IMR-90 (cell line): ENCODE measurements around the gene MMAB. TPM values are rescaled to one million over a fixed set of nuclear protein-coding genes. Genes with fewer than 3 reads are reported as not detected.

Source experiments
- ATAC-seq: fragments of 200-7000 bp; cut with Tn5 transposase; 2 replicates; pipeline ENCODE4 v1.9.1; 2020; ENCODE audit warnings: low read depth, mild to moderate bottlenecking, moderate library complexity
- BruUV-seq: library from RNA; stranded (reverse); fragments of 400-500 nt; replicated peaks from 2 replicates; lab custom pipeline; 2021; lab: Mats Ljungman, UMichigan
- CTCF ChIA-PET: fragments of 300-600 bp; formaldehyde crosslinking; extraction: SDS; loops from one replicate; lab custom pipeline; 2021; ENCODE audit warnings: antibody characterized with exemption; lab: Yijun Ruan, JAX
- POLR2A ChIA-PET: fragments of 300-600 bp; sonication (Branson Sonifier 250); formaldehyde crosslinking; loops from one replicate; lab custom pipeline; 2022; ENCODE audit warnings: antibody characterized with exemption; ENCODE audit not compliant: unreplicated experiment; lab: Charles Lee
- DNase-seq: peaks from one replicate; pipeline ENCODE4 v3.0.0; 2013
- H2AFZ ChIP-seq: replicated peaks from 2 replicates; pipeline ENCODE3; 2013; ENCODE audit warnings: low read length, mild to moderate bottlenecking; ENCODE audit not compliant: poor library complexity
- H2AK5ac ChIP-seq: 2 replicates; pipeline ENCODE4 v1.6.1; 2013; ENCODE audit warnings: low read depth, low read length, inconsistent platforms
- H2AK9ac ChIP-seq: replicated peaks from 2 replicates; pipeline ENCODE3; 2013; ENCODE audit warnings: mild to moderate bottlenecking, low read depth, low read length, moderate library complexity; ENCODE audit not compliant: poor library complexity
- H2BK120ac ChIP-seq: 2 replicates; pipeline ENCODE4 v1.6.1; 2013; ENCODE audit warnings: low read depth, low read length, inconsistent platforms
- H2BK15ac ChIP-seq: 3 replicates; pipeline ENCODE4 v1.6.1; 2013; ENCODE audit warnings: low read depth, low read length, inconsistent platforms
- H2BK20ac ChIP-seq: 2 replicates; pipeline ENCODE4 v1.6.1; 2013; ENCODE audit warnings: low read depth, mild to moderate bottlenecking, inconsistent platforms, low read length, moderate library complexity
- H2BK5ac ChIP-seq: 2 replicates; pipeline ENCODE4 v1.6.1; 2013; ENCODE audit warnings: mild to moderate bottlenecking, low read depth, low read length, inconsistent platforms; ENCODE audit not compliant: poor library complexity, severe bottlenecking
- H3K14ac ChIP-seq: replicated peaks from 2 replicates; pipeline ENCODE4 v1.6.1; 2013; ENCODE audit warnings: low read depth, low read length, inconsistent platforms
- H3K18ac ChIP-seq: 2 replicates; pipeline ENCODE4 v1.6.1; 2013; ENCODE audit warnings: low read depth, low read length, control low read depth
- H3K23ac ChIP-seq: 2 replicates; pipeline ENCODE4 v1.6.1; 2013; ENCODE audit warnings: low read depth, low read length, inconsistent platforms
- H3K27ac ChIP-seq: 2 replicates; pipeline ENCODE4 v1.5.1; 2013; ENCODE audit warnings: mild to moderate bottlenecking, control low read depth, low read length; ENCODE audit not compliant: insufficient read depth
- H3K27me3 ChIP-seq: 2 replicates; pipeline ENCODE4 v1.6.1; 2013; ENCODE audit warnings: low read length; ENCODE audit not compliant: control insufficient read depth, insufficient read depth
- H3K36me3 ChIP-seq: 2 replicates; pipeline ENCODE4 v1.6.1; 2013; ENCODE audit warnings: low read length, mixed read lengths; ENCODE audit not compliant: control insufficient read depth, insufficient read depth
- H3K4ac ChIP-seq: 2 replicates; pipeline ENCODE4 v1.6.1; 2013; ENCODE audit warnings: low read depth, low read length, inconsistent platforms
- H3K4me1 ChIP-seq: 2 replicates; pipeline ENCODE4 v1.6.1; 2013; ENCODE audit warnings: low read length, mixed read lengths; ENCODE audit not compliant: control insufficient read depth, insufficient read depth
- H3K4me2 ChIP-seq: 2 replicates; pipeline ENCODE4 v1.6.1; 2013; ENCODE audit warnings: low read depth, mild to moderate bottlenecking, control low read depth, low read length, moderate library complexity
- H3K4me3 ChIP-seq: 2 replicates; pipeline ENCODE4 v1.5.1; 2013; ENCODE audit warnings: low read depth, mild to moderate bottlenecking, control low read depth, low read length, moderate library complexity; ENCODE audit not compliant: insufficient read depth
- H3K56ac ChIP-seq: 2 replicates; pipeline ENCODE4 v1.6.1; 2013; ENCODE audit warnings: low read length, inconsistent platforms; ENCODE audit not compliant: insufficient read depth; ENCODE audit errors: extremely low read depth
- H3K79me1 ChIP-seq, 2 experiments: 2 replicates each; pipeline ENCODE4 v1.6.1; 2013; ENCODE audit warnings: low read length in 2 of 2, inconsistent platforms in 1 of 2, low read depth in 1 of 2
- H3K9ac ChIP-seq: 2 replicates; pipeline ENCODE4 v1.6.1; 2013; ENCODE audit warnings: low read depth, low read length, control low read depth
- H3K9me1 ChIP-seq: 2 replicates; pipeline ENCODE4 v1.6.1; 2013; ENCODE audit warnings: low read length, inconsistent platforms; ENCODE audit not compliant: insufficient read depth
- H3K9me3 ChIP-seq: 2 replicates; pipeline ENCODE4 v1.6.1; 2013; ENCODE audit warnings: low read length; ENCODE audit not compliant: control insufficient read depth, insufficient read depth
- H4K20me1 ChIP-seq: 2 replicates; pipeline ENCODE4 v1.6.1; 2013; ENCODE audit warnings: low read length, inconsistent platforms; ENCODE audit not compliant: insufficient read depth
- H4K5ac ChIP-seq: 2 replicates; pipeline ENCODE4 v1.6.1; 2013; ENCODE audit warnings: mild to moderate bottlenecking, low read depth, low read length, control low read depth
- H4K8ac ChIP-seq, 2 experiments: 2 replicates each; pipeline ENCODE4 v1.6.1; 2013; ENCODE audit warnings: low read depth in 2 of 2, low read length in 2 of 2, control low read depth in 1 of 2, inconsistent platforms in 1 of 2
- H4K91ac ChIP-seq: 2 replicates; pipeline ENCODE4 v1.6.1; 2013; ENCODE audit warnings: low read depth, low read length, inconsistent platforms; ENCODE audit not compliant: insufficient read depth
- NFE2L2 ChIP-seq: fragments of 150-350 bp; IDR thresholded peaks from 2 replicates; pipeline ENCODE4 v1.6.1; 2016; ENCODE audit warnings: low read depth, mild to moderate bottlenecking, low read length
- RFX5 ChIP-seq: IDR thresholded peaks from 2 replicates; pipeline ENCODE4 v1.8.0; 2012; ENCODE audit warnings: low read depth, mild to moderate bottlenecking, low read length, moderate library complexity
- WGBS, 2 experiments: methylation state at CpG; one replicate each; pipeline versions ENCODE4 v1.1.5 to v1.1.7; 2013; ENCODE audit warnings: missing lambda C conversion rate in 2 of 2; ENCODE audit not compliant: insufficient read length in 1 of 2; ENCODE audit errors: extremely low coverage in 2 of 2; 5-methylcytosine and 5-hydroxymethylcytosine counted together
- dilution Hi-C: fragments of 300-500 bp; cut with HindIII; formaldehyde crosslinking; loops from one replicate; pipeline ENCODE4 v1.14.3; 2018; ENCODE audit warnings: low sequenced_read_pairs; ENCODE audit not compliant: unreplicated experiment
- in situ Hi-C: fragments of 300-500 bp; cut with MboI; formaldehyde crosslinking; loops from 3 replicates; pipeline ENCODE4 v1.14.3; 2019; ENCODE audit warnings: low sequenced_read_pairs, inconsistent platforms, mixed read lengths
- intact Hi-C: fragments of 100-400 bp; cut with micrococcal nuclease; formaldehyde crosslinking; loops from 2 replicates; pipeline ENCODE4 v1.10.0; 2022
- polyA plus RNA-seq, 3 experiments: library from polyadenylated mRNA; depleted of rRNA; stranded (reverse); fragments of >200 nt; gene quantifications; 2 replicates each; pipeline ENCODE4 v1.2.3, GENCODE V29; 2012; ENCODE audit warnings: low replicate concordance in 1 of 3
- total RNA-seq: library from RNA; depleted of rRNA; stranded (reverse); fragments of >200 nt; gene quantifications from 2 replicates; pipeline ENCODE4 v1.2.3, GENCODE V29; 2012
- TF ChIP-seq, protein P1 (sequence below): fragments of 150-350 bp; IDR thresholded peaks from 2 replicates; pipeline ENCODE4 v1.6.1; 2017; ENCODE audit warnings: mild to moderate bottlenecking, antibody characterized with exemption, low read length, low read depth

Gene MMAB
- total and polyA plus RNA-seq, 2 of the 4 experiments (the other 2 are of a cell fraction) = 16.5 to 16.9 TPM

DNA sequence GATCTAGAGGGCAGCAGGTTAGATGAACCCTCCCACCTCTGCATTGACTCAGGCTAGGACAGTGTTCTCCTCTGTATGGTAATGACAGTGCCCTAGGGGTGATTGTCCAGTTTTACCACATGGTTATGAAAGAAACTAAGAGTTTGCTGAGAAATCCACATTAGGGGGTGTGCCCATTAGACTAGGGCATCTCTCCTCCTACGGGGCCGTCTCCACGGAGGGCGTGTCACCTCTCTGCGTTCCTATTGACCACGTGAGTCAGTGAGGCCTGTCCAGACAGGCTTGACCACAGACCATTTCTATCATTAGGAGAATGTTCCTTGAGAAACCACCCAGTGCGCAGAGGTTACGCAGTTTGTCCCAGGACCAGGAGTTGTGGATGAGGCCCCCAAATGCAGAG, 8.6 kb upstream of the MMAB start:
- H3K9me1 ChIP-seq = 0 out of 2 replicates have a peak, but pooled peaks cover 8% of the 10 kb centered on the region
- no peak overlapping the region for H3K14ac ChIP-seq
- no peak overlapping the region for H3K23ac ChIP-seq
- H2BK20ac ChIP-seq = no peak overlapping the region
- no peaks in the 10 kb centered on the region for H3K27me3 ChIP-seq
- no peaks in the 10 kb centered on the region for H3K9me3 ChIP-seq
- ChIA-PET POLR2A (no interaction called here), CTCF (no interaction called here)
- in situ Hi-C loops = no loop called here
- peak; percentile 45 for DNase-seq
- TF ChIP-seq RFX5 (no peak), NFE2L2 (no peak)
- TF ChIP-seq, protein P1, sequence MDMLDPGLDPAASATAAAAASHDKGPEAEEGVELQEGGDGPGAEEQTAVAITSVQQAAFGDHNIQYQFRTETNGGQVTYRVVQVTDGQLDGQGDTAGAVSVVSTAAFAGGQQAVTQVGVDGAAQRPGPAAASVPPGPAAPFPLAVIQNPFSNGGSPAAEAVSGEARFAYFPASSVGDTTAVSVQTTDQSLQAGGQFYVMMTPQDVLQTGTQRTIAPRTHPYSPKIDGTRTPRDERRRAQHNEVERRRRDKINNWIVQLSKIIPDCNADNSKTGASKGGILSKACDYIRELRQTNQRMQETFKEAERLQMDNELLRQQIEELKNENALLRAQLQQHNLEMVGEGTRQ = peak; percentile 8; the same call in 1 of the 2 replicates
- H3K27ac ChIP-seq = no peak overlapping the region
- H2AK9ac ChIP-seq = no peak overlapping the region
- H3K56ac ChIP-seq = no peak overlapping the region
- no peak overlapping the region for H4K8ac ChIP-seq
- no peak overlapping the region for H3K4me3 ChIP-seq
- no peak overlapping the region for H2BK15ac ChIP-seq
- WGBS, 2 experiments = 100% methylated on average over 1 of the region's 8 CpGs; no CpG with 5 or more reads in 1 of the 2 experiments
- no peak overlapping the region for H2BK120ac ChIP-seq
- H4K20me1 ChIP-seq = no peaks in the 10 kb centered on the region
- H3K9ac ChIP-seq = no peak overlapping the region
- peak; percentile 60; the same call in 1 of the 2 replicates for ATAC-seq
- no peaks in the 10 kb centered on the region; a peak in 1 of 4 replicates for H3K79me1 ChIP-seq
- no peak overlapping the region for H2BK5ac ChIP-seq
- dilution Hi-C loops = no loop called here
- H2AK5ac ChIP-seq = no peak overlapping the region
- intact Hi-C loops = no loop called here
- H3K36me3 ChIP-seq = peaks cover 8% of the 10 kb centered on the region
- no peak overlapping the region for H4K5ac ChIP-seq
- no peak overlapping the region for H4K91ac ChIP-seq
- no peak overlapping the region for H3K18ac ChIP-seq
- H3K4me2 ChIP-seq = no peak overlapping the region
- no TSS peak for BruUV-seq
- H3K4me1 ChIP-seq = no peaks in the 10 kb centered on the region
- H3K4ac ChIP-seq = no peak overlapping the region
- H2AFZ ChIP-seq = no peak overlapping the region
